ENCODE data around the gene PIGK. TPM values are rescaled to one million over a fixed set of nuclear protein-coding genes. Genes with fewer than 3 reads are reported as not detected.

The PIGK gene
- total and polyA plus RNA-seq, 12 donors = 3.4 to 44.5 (median 27.3) TPM

DNA sequence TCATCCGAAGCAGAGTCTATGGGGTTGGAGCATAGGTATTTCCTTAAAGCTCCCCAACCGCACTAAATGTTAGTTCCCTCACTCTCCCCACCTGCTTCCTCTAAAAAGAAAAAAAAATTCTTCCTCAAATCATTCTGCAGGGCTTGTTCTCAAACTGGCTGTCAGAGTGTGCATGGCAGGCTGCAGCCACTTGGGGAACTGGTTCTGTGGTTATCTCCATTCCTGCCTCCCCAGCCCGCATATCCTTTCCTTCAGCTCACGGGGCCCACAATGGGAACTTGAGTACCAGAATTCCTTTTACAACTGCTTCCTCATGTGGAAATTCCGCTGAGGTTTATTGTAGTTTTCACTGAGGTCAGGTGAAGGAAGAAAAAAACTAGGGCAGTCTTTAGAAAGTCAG lies 159.2 kb downstream of the PIGK start:
- no peaks in the 10 kb centered on the region for H3K27me3 ChIP-seq
- no peaks in the 10 kb centered on the region for H3K4me1 ChIP-seq (replicated peaks in 1 of 2)
- H3K9me3 ChIP-seq (replicated peaks in 1 of 3) = no peaks in the 10 kb centered on the region
- intact Hi-C loops (cut with DNase I) = no loop called here
- H3K4me3 ChIP-seq = no peak overlapping the region
- 68 to 76% (median 73%) methylated on average over 5 of the region's 5 CpGs for WGBS, 4 donors
- no peaks in the 10 kb centered on the region for H3K36me3 ChIP-seq (replicated peaks in 1 of 2)
- TF ChIP-seq, protein P1, sequence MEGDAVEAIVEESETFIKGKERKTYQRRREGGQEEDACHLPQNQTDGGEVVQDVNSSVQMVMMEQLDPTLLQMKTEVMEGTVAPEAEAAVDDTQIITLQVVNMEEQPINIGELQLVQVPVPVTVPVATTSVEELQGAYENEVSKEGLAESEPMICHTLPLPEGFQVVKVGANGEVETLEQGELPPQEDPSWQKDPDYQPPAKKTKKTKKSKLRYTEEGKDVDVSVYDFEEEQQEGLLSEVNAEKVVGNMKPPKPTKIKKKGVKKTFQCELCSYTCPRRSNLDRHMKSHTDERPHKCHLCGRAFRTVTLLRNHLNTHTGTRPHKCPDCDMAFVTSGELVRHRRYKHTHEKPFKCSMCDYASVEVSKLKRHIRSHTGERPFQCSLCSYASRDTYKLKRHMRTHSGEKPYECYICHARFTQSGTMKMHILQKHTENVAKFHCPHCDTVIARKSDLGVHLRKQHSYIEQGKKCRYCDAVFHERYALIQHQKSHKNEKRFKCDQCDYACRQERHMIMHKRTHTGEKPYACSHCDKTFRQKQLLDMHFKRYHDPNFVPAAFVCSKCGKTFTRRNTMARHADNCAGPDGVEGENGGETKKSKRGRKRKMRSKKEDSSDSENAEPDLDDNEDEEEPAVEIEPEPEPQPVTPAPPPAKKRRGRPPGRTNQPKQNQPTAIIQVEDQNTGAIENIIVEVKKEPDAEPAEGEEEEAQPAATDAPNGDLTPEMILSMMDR (IDR thresholded peaks at IDR 0.05) = no peak
- no peak for TF ChIP-seq POLR2A (IDR thresholded peaks at IDR 0.05)
- DNase-seq = no peak
- no peak overlapping the region for H3K27ac ChIP-seq

DNA sequence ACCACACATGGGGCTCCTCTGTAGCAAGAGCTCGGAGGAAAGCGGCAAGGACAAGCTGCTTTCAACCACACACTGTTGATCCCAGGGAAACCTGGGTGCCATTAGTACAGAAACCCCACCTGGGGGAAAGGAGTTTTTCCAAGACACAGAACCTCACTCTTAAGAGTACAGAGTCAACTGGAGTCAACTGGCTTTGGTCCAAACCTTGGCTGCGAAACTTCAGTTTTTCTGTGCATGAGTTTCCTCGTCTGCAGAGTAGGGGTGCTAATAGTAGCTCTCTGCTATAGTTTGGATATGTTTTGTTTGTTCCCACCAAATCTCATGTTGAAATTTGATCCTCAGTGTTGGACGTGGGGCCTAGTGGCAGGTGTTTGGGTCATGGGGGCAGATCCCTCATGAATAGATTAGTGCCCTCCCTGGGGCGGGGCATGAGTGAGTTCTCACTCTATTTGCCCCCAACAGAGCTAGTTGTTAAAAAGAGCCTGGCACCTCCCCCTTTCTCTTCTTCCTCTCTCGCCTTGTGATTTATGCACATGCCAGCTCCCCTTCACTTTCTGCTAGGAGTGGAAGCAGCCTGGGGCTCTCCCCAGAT lies 161.1 kb downstream of the PIGK start:
- intact Hi-C loops (cut with DNase I) = no loop called here
- no peaks in the 10 kb centered on the region for H3K36me3 ChIP-seq (replicated peaks in 1 of 2)
- 85 to 90% (median 89%) methylated on average over 6 to 7 of the region's 7 CpGs for WGBS, 4 donors

GRCh38 chr1:77056525-77056924 lies 162.7 kb downstream of the PIGK start:
- Histone ChIP-seq H3K27me3 (no peaks in the 10 kb centered on the region), H3K4me3 (no peak overlapping the region), H3K27ac (no peak overlapping the region), H3K36me3 (replicated peaks in 1 of 2) (no peaks in the 10 kb centered on the region), H3K4me1 (replicated peaks in 1 of 2) (no peaks in the 10 kb centered on the region), H3K9me3 (replicated peaks in 1 of 3) (no peaks in the 10 kb centered on the region)
- no peak for DNase-seq
- intact Hi-C loops (cut with DNase I) = no loop called here
- 78 to 96% (median 90%) methylated on average over 7 of the region's 7 CpGs for WGBS, 4 donors
- TF ChIP-seq, protein P1 (IDR thresholded peaks at IDR 0.05) = no peak
- TF ChIP-seq POLR2A (IDR thresholded peaks at IDR 0.05) = no peak

More for the DNA sequence above, 161.1 kb downstream of the PIGK start:
- no peak for DNase-seq
- H3K4me3 ChIP-seq = no peak overlapping the region
- no peaks in the 10 kb centered on the region for H3K4me1 ChIP-seq (replicated peaks in 1 of 2)
- no peak for TF ChIP-seq POLR2A (IDR thresholded peaks at IDR 0.05)
- TF ChIP-seq, protein P1 (IDR thresholded peaks at IDR 0.05) = no peak
- no peak overlapping the region for H3K27ac ChIP-seq
- no peaks in the 10 kb centered on the region for H3K9me3 ChIP-seq (replicated peaks in 1 of 3)
- no peaks in the 10 kb centered on the region for H3K27me3 ChIP-seq

- Histone ChIP-seq H3K4me3 (no peak overlapping the region), H3K9me3 (replicated peaks in 1 of 3) (no peaks in the 10 kb centered on the region), H3K27me3 (no peaks in the 10 kb centered on the region), H3K4me1 (replicated peaks in 1 of 2) (no peaks in the 10 kb centered on the region), H3K27ac (no peak overlapping the region), H3K36me3 (replicated peaks in 1 of 2) (no peaks in the 10 kb centered on the region)
- TF ChIP-seq, protein P1 (IDR thresholded peaks at IDR 0.05) = no peak
- no peak for TF ChIP-seq POLR2A (IDR thresholded peaks at IDR 0.05)
- 52 to 73% (median 62%) methylated on average over 1 of the region's 1 CpG for WGBS, 4 donors
- no peak for DNase-seq
- intact Hi-C loops (cut with DNase I) = no loop called here
Observed at GRCh38 chr1:77051425-77051824, 167.8 kb downstream of the PIGK start.
